Spinal cord (tissue), 10 donors: ENCODE measurements around the gene ENKUR. TPM values are rescaled to one million over a fixed set of nuclear protein-coding genes. Genes with fewer than 3 reads are reported as not detected.
"Not testable (repeated sequence)": the region's sequence is repeated elsewhere in the genome, so short reads cannot be mapped to it uniquely, and the experiment has no call there.

Experiments used
- DNase-seq, 6 donors: peaks; one replicate each; pipeline versions ENCODE4 v3.0.0 to v3.0.0-alpha.2; 2013 to 2015; ENCODE audit warnings: low spot score in 6 of 6, low read depth in 4 of 6
- H3K27ac ChIP-seq: one replicate; pipeline ENCODE4 v1.5.1; 2013; ENCODE audit warnings: low read depth, low read length, control low read depth
- H3K27me3 ChIP-seq: one replicate; pipeline ENCODE4 v1.6.1; 2013; ENCODE audit warnings: low read length; ENCODE audit not compliant: control insufficient read depth, insufficient read depth
- H3K36me3 ChIP-seq: one replicate; pipeline ENCODE4 v1.6.1; 2013; ENCODE audit warnings: low read length; ENCODE audit not compliant: control insufficient read depth, insufficient read depth
- H3K4me1 ChIP-seq: one replicate; pipeline ENCODE4 v1.6.1; 2013; ENCODE audit warnings: low read length; ENCODE audit not compliant: control insufficient read depth, insufficient read depth
- H3K4me3 ChIP-seq: one replicate; pipeline ENCODE4 v1.5.1; 2013; ENCODE audit warnings: low read depth, low read length, control low read depth
- H3K9me3 ChIP-seq: one replicate; pipeline ENCODE4 v1.6.1; 2013; ENCODE audit warnings: low read length; ENCODE audit not compliant: control insufficient read depth, insufficient read depth
- WGBS: methylation state at CpG from one replicate; pipeline ENCODE4 v1.1.5; 2013; ENCODE audit warnings: missing lambda C conversion rate; ENCODE audit not compliant: insufficient coverage; 5-methylcytosine and 5-hydroxymethylcytosine counted together
- polyA plus RNA-seq, 2 donors: library from polyadenylated mRNA; unstranded; fragments of 120-200 nt; gene quantifications; one replicate each; pipeline ENCODE4 v1.2.1, GENCODE V29; 2013; ENCODE audit not compliant: insufficient read length in 2 of 2
- total RNA-seq, 2 donors: library from RNA; depleted of rRNA in 1 of 2; stranded (reverse); fragments of 120-200 nt in 1 of 2; fragments of >200 nt in 1 of 2; gene quantifications; one replicate each; pipeline versions ENCODE4 v1.2.3 to v1.2.4, GENCODE V29; 2013 to 2014
- donor health status: healthy.

Gene ENKUR
- total and polyA plus RNA-seq, 4 donors: 10.5 to 21.2 (median 12.8) TPM

DNA sequence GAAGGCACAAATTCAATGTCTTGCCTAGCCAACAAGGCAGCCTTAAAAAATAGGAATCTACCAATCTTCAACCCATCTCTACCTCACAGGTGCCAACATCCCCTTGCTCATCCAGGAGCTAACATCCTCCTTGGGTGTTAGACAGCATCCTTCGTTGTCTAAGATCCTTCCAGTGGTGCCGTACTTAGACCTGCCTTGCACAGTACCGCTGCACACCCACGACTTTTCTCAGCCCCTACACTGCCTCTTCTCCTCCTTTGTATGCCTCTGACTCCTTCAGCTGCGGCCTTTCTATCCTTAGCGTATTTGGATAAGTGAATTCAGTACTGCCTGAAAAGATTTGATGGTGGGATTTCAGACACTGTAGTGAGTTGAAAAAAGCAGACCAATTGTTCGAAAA lies 47.6 kb downstream of the ENKUR start:
- Histone ChIP-seq H3K4me1 (no peaks in the 10 kb centered on the region), H3K4me3 (no peak overlapping the region), H3K36me3 (no peaks in the 10 kb centered on the region), H3K27ac (no peak overlapping the region), H3K27me3 (no peaks in the 10 kb centered on the region), H3K9me3 (no peaks in the 10 kb centered on the region)
- WGBS: 100% methylated on average over 4 of the region's 7 CpGs
- no peak for DNase-seq

DNA sequence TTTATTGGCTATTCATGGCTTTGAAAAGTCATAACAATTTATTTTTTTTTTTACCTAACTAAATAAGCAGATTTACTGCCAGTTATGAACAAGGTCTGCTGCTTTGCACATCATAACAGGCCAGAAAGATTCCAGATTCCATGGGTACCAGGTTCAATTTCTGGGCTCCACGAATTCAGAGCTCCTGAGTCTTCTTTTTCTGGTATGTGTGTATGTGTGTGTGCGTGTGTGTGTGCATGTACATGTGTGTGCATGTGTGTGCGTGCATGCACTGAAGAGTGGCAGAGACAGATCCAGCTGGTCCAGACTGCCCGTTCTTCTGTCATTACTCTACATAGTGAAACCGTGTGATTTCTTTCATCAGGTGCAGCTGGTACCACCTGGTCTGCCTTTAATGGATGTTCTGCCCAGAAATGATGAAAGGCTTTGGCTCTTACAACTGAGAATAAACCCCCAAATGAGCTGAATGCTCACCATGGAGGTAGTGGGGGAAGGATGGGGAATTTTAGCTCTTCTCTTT lies 48.9 kb downstream of the ENKUR start:
- no peak overlapping the region for H3K4me3 ChIP-seq
- no peaks in the 10 kb centered on the region for H3K27me3 ChIP-seq
- H3K4me1 ChIP-seq: no peaks in the 10 kb centered on the region
- DNase-seq: no peak
- no peaks in the 10 kb centered on the region for H3K9me3 ChIP-seq
- 100% methylated on average over 1 of the region's 5 CpGs for WGBS
- H3K27ac ChIP-seq: no peak overlapping the region
- H3K36me3 ChIP-seq: no peaks in the 10 kb centered on the region

DNA sequence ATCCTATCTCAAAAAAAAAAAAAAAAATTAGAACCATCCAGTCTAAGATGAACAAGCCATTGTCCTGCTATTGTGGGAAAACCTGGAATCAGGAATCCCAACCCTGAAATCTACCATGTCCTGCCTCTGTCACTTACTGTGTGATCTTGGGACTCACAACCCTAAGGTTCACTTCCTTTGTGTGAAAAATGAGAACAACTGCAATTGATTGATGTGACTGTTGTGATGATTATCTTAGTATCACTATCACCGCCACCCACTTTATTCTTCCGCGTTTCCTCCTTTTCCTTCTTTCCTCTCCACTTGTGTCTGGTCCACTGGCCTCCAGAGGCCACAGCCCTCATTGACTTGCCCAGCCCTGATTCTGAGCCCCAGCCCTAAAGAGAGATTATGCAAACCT lies 50.9 kb downstream of the ENKUR start:
- H3K36me3 ChIP-seq: no peaks in the 10 kb centered on the region
- H3K27ac ChIP-seq: no peak overlapping the region
- H3K4me1 ChIP-seq: no peaks in the 10 kb centered on the region
- no peaks in the 10 kb centered on the region for H3K27me3 ChIP-seq
- no peaks in the 10 kb centered on the region for H3K9me3 ChIP-seq
- 100% methylated on average over 3 of the region's 3 CpGs for WGBS
- H3K4me3 ChIP-seq: no peak overlapping the region
- no peak for DNase-seq

DNA sequence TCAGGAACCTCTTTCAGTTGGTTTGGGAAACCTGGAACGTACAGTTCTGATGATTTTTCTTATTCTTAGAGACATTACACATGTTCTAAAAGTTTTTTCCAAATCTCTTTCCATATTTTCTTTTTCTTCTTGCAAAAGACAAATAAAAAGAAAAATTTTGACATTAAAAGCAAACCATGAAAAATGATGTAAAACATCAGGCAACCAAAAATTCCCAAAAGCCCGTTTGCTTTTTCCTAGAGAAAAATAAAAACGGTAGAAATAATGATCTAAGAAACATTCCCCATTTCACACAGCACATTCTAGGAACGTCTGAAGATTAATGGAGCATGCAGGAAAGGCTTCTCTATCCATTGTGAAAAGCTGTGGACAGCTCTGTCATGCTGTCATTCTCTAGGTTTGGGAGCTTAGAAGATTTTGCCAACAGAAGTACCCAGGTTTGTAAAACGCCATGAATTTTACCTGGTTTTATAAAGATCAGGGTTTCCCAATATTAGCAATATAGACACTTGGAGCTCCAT lies 52.4 kb downstream of the ENKUR start:
- DNase-seq: peak in 1 of 6 donors; percentile 41
- Histone ChIP-seq H3K27me3 (no peaks in the 10 kb centered on the region), H3K4me3 (no peak overlapping the region), H3K36me3 (no peaks in the 10 kb centered on the region), H3K27ac (no peak overlapping the region), H3K4me1 (peaks cover 4% of the 10 kb centered on the region), H3K9me3 (no peaks in the 10 kb centered on the region)
- no CpG with 5 or more reads among the region's 5 CpGs for WGBS

DNA sequence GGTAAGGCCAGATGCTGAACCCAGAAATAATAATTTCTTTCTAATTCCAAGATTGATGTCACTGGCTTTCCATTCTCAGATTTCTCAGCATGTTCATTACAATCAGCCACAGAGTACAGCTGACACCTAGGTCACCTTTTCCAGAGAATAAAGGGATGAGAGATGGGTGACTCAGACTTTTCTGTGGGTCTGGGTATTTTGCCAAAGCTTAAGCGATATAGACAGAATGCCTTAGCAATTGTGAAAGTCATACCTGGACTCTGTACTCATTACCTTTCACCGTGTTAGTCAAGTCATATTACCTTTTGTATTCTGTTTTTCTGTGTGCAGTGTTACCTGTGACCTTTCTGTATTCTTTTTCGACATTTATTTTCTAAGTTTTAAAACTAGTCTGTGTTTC lies 53.0 kb downstream of the ENKUR start:
- Histone ChIP-seq H3K9me3 (no peaks in the 10 kb centered on the region), H3K27me3 (no peaks in the 10 kb centered on the region), H3K36me3 (no peaks in the 10 kb centered on the region), H3K27ac (no peak overlapping the region), H3K4me3 (no peak overlapping the region), H3K4me1 (peaks cover 4% of the 10 kb centered on the region)
- WGBS: no CpG with 5 or more reads among the region's 3 CpGs
- DNase-seq: no peak

DNA sequence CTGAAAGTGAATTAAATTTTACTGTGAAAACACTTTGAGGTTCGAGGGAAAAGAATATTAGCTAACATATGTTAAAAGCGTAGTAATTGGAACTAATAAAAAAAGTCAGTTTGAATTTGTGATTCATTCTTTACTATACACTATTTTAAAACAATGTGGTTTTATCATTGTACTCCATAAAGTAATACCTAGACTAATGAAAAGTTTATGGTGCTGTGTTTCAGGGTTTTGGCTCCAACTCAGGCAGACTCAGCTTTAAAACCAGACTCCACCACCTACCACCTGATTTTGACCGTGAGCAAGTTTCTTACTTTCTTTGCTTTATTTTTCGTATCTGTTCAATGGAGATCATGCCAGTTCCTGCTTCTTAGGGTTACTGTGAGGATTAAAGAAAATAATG lies 54.4 kb downstream of the ENKUR start:
- H3K36me3 ChIP-seq: no peaks in the 10 kb centered on the region
- H3K4me3 ChIP-seq: no peak overlapping the region
- H3K4me1 ChIP-seq: peaks cover 4% of the 10 kb centered on the region
- DNase-seq: no peak
- WGBS: no CpG with 5 or more reads among the region's 4 CpGs
- H3K27ac ChIP-seq: no peak overlapping the region
- H3K27me3 ChIP-seq: no peaks in the 10 kb centered on the region
- H3K9me3 ChIP-seq: no peaks in the 10 kb centered on the region

DNA sequence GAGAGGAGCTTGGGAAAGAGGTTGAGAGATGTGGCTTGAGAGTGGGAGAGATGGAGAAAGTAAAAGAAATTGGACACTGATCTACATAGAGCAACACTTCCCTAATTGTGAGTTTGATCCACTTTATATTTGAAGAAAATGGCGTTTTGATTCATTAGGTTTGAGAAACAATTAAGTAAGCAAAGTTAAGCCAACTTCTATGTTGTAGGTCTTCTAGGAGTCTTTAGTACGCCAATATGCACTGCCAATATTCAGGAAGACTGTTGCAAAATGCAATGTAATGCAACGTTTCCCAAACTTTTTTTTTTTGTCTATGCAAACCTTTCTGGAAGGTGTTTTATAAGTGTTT lies 56.6 kb downstream of the ENKUR start:
- 57% methylated on average over 1 of the region's 3 CpGs for WGBS
- H3K27ac ChIP-seq: peak overlapping the region; percentile 82
- H3K4me3 ChIP-seq: no peak overlapping the region

DNA sequence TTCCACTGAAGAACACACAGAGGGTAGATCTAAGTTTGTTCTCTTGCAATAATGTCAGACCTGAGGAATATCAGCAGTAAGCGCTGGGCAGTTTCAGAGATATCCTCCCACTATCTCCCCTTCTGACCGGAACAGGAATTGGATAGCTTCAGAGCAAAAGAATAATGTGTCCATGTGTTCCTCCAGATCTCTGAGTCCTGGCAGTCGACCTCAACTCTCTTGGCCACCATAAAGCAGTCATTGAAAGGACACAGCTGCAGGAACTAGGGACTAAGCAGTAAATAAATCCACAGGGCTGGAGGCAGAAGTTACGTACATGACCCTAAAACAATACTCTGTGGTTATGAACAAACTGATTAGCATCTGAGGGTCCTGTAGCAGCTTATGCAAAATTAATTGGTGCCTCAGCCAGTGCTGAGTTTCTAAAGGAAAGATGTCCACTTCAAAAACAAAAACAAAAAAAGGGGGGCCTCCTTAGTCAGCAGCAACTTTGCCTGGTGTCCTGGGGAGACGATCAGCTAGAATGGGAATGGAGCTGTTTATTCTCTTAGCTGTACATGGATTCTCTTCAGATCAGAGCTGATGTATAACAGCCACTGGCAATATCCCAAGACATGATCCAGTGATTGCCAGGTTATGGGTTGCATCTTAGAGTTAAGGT lies 57.1 kb downstream of the ENKUR start:
- WGBS: 14% methylated on average over 2 of the region's 5 CpGs
- Histone ChIP-seq H3K9me3 (no peaks in the 10 kb centered on the region), H3K27me3 (no peaks in the 10 kb centered on the region), H3K4me1 (peaks cover 4% of the 10 kb centered on the region), H3K4me3 (no peak overlapping the region), H3K27ac (peak overlapping the region; percentile 82), H3K36me3 (no peaks in the 10 kb centered on the region)
- peak in 4 of 6 donors; percentile 48 to 85 (median 72) for DNase-seq

More for the DNA sequence above, 56.6 kb downstream of the ENKUR start:
- H3K9me3 ChIP-seq: no peaks in the 10 kb centered on the region
- peaks cover 4% of the 10 kb centered on the region for H3K4me1 ChIP-seq
- DNase-seq: no peak
- no peaks in the 10 kb centered on the region for H3K36me3 ChIP-seq
- H3K27me3 ChIP-seq: no peaks in the 10 kb centered on the region

DNA sequence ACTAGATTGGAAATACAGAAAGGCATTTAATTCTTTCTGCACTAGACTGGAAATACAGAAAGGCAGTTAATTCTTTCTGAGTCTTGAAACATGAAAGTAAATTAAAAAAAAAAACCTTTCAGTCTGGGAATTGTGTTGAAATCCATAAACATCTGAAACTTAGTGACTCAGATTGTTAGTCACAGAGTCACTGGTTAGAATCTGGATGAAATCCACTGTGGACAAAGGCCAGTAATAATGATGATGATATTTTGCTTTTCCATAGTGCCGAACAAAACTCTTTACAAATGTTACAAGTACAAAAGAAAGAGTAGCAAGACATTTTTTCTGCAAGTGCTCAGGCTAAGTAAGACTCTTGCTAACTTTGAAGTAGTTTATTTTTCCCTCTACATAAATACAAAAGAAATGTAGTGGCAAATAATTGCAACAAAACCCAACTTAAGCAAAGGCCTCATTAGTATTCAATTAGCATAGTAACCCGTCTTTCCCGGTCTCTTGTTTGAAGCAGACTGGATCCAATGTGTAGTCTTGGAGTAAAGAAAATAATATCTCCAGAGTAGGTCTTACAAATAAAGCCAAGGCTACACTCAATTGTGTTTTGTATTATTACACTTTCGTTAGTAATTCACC lies 57.8 kb downstream of the ENKUR start:
- no CpG with 5 or more reads among the region's 4 CpGs for WGBS

DNA sequence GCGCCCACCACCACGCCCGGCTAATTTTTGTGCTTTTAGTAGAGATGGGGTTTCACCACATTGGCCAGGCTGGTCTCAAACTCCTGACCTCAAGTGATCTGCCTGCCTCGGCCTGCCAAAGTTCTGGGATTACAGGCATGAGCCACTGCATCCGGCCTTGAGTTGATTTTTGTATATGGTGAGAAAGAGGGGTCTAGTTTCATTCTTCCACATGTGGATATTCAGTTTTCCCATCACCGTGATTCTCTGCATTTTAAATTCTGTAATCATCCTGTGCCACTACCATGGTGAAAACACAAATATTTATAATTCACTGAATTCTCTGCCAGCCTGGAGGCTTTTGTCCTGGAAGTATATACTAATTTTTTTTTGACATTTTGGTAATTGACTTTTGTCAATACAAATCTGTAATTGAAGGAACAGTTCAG lies 58.3 kb downstream of the ENKUR start:
- peak overlapping the region; percentile 82 for H3K27ac ChIP-seq
- not testable (repeated sequence) for H3K27me3 ChIP-seq, H3K4me3 ChIP-seq, H3K36me3 ChIP-seq, H3K9me3 ChIP-seq, DNase-seq
- peaks cover 15% of the 10 kb centered on the region for H3K4me1 ChIP-seq
- no CpG with 5 or more reads among the region's 6 CpGs for WGBS

More for the DNA sequence above, 57.8 kb downstream of the ENKUR start:
- no peaks in the 10 kb centered on the region for H3K9me3 ChIP-seq
- peak in 3 of 6 donors; percentile 50 to 76 (median 66) for DNase-seq
- H3K36me3 ChIP-seq: no peaks in the 10 kb centered on the region
- H3K27ac ChIP-seq: peak overlapping the region; percentile 82
- no peaks in the 10 kb centered on the region for H3K27me3 ChIP-seq
- H3K4me1 ChIP-seq: peaks cover 11% of the 10 kb centered on the region
- no peak overlapping the region for H3K4me3 ChIP-seq
